Myometrial cell (primary cell): ENCODE measurements around the gene P3R3URF. TPM values are rescaled to one million over a fixed set of nuclear protein-coding genes. Genes with fewer than 3 reads are reported as not detected.

ENCODE experiments used
- total RNA-seq: library from RNA; depleted of rRNA; stranded (reverse); fragments of >200 nt; gene quantifications from 2 replicates; pipeline ENCODE4 v1.2.3, GENCODE V29; 2015

Gene P3R3URF
- total RNA-seq: not detected in 2 replicates

DNA sequence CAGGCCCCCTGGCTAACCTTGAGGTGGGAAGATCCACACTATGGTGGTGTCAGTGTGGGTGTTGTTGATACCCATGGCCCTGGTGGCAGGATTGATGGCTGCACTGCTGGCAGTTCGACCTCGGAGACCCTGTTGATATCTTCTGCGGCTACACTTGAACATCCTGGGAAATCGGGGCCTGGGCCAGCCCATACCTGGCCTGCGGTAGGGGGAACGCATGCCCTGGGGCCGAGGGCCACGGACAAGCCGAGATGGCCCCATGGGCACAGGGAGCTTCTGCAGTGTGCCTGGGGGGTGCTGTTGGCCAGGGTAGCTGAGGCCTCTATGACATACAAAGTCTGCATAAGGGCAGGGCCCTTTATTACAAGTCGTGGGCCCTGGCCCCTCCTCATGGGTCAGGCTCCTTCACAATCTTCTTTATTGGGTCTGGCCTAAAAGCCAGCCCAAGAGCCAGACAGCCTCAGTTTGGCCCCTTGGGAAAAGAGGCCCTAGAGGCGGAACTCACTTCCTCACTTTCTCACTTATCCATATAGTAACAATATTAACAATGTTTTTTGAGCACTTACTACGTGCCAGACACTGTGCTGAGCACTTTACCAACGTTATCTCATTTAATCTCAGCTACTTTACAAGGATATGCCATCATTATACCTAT, at the start of gene P3R3URF:
Gene P3R3URF (minus strand): TSS at position 278 of the 655 bp plus-strand sequence. CDS start 17 bp downstream, at position 261.

GRCh38 chr1:46197964-46198811, 21.9 kb upstream of the P3R3URF start, which contains the start of gene POMGNT1:
Gene POMGNT1, minus strand, starts transcription at chr1:46198434. Its CDS starts 613 bp downstream, at chr1:46197821.

GRCh38 chr1:46174448-46175231, 1.6 kb downstream of the P3R3URF start, which contains the start of gene TSPAN1:
Gene TSPAN1, plus strand, starts transcription at chr1:46175087. Its CDS starts 6,021 bp downstream, at chr1:46181108.

DNA sequence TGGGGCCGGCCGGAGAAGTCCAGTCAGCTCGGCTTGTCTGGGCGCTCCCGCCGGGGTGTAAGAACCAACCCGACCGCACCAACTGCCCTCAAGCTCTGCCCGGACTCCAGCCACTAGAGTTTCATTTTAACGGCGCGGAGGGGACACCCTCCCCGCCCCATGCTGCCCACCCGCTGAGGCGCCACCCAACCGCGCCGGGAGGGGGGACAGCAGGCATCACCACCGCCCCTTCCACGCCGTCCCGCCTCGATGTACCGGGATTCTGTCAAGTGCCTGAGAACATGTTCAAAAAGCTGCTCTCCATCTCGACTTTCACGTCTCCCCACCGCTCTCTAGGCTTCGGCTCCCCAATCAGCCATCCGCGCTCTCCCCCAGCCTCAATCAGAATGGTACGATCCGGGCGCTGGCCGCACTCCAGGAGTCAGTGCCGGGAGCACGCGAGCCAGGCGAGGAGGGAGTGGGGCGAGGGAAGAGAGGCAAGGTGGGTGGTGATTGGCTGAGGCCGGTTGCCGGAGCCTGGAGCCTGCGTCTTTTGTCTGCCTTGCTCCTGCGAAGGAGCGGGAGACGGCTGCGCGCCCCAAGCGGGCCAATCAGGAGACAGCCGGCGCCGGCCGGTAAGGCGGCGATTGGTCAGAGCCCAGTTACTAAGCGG, 43.6 kb downstream of the P3R3URF start, which contains the start of gene PIK3R3:
Gene PIK3R3 (minus strand): TSS at position 101 of the 652 bp plus-strand sequence. CDS start 677 bp downstream, outside the sequence.

Other genes with a start within 250 kb of the P3R3URF start
- gene PIK3R3, start 43.9 kb downstream of the P3R3URF start, total RNA-seq: 1.9 and 2.0 TPM in 2 replicates
- gene TSPAN1, start 1.4 kb downstream of the P3R3URF start, total RNA-seq: 0.29 TPM in 1 of 2 replicates, not detected in the other
- 78.1 and 92.2 TPM in 2 replicates for gene POMGNT1, start 21.9 kb upstream of the P3R3URF start, total RNA-seq
- gene LURAP1, start 26.8 kb upstream of the P3R3URF start, total RNA-seq: 3.0 and 6.6 TPM in 2 replicates
- 5.8 and 6.1 TPM in 2 replicates for gene RAD54L, start 71.3 kb upstream of the P3R3URF start, total RNA-seq
- gene LRRC41, start 127.1 kb upstream of the P3R3URF start, total RNA-seq: 119 and 146 TPM in 2 replicates
- gene UQCRH, start 127.2 kb upstream of the P3R3URF start, total RNA-seq: 479 and 585 TPM in 2 replicates
- 7.5 and 9.9 TPM in 2 replicates for gene NSUN4, start 164.3 kb upstream of the P3R3URF start, total RNA-seq
- gene FAAH, start 217.8 kb upstream of the P3R3URF start, total RNA-seq: 0.29 and 0.89 TPM in 2 replicates